PC-9 (cell line): Measurements from ENCODE around the gene SLC1A2. TPM values are rescaled to one million over a fixed set of nuclear protein-coding genes. Genes with fewer than 3 reads are reported as not detected.

ENCODE experiments used
- BruUV-seq: library from RNA; stranded (reverse); fragments of 400-500 nt; replicated peaks from 2 replicates; lab custom pipeline; 2021; lab: Mats Ljungman, UMichigan
- CTCF ChIA-PET: fragments of 300-600 bp; sonication (Branson Sonifier 250); formaldehyde crosslinking; loops from one replicate; lab custom pipeline; 2022; ENCODE audit warnings: antibody characterized with exemption; lab: Charles Lee
- POLR2A ChIA-PET: fragments of 300-600 bp; sonication (Branson Sonifier 250); formaldehyde crosslinking; loops from one replicate; lab custom pipeline; 2022; ENCODE audit warnings: antibody characterized with exemption; ENCODE audit not compliant: unreplicated experiment; lab: Charles Lee
- DNase-seq, 2 experiments: peaks; one replicate each; pipeline versions ENCODE4 v3.0.0 to v3.0.0-alpha.2; 2015 to 2022; ENCODE audit warnings: mixed read lengths in 1 of 2
- H2AFZ ChIP-seq: fragments of 200-600 bp; sonication (generic); 2 replicates; pipeline ENCODE4 v1.8.1; 2017; ENCODE audit warnings: antibody characterized with exemption
- H3F3A ChIP-seq: fragments of 200-600 bp; sonication (generic); 2 replicates; pipeline ENCODE4 v1.8.1; 2017; ENCODE audit warnings: antibody characterized with exemption, mild to moderate bottlenecking, low read depth; ENCODE audit not compliant: insufficient read depth
- H3K27ac ChIP-seq: fragments of 200-600 bp; sonication (generic); 2 replicates; pipeline ENCODE4 v1.6.1; 2016; ENCODE audit warnings: mixed run types
- H3K27me3 ChIP-seq: fragments of 200-600 bp; sonication (generic); 2 replicates; pipeline ENCODE4 v1.6.1; 2016; ENCODE audit warnings: low read depth, mixed run types; ENCODE audit not compliant: insufficient read depth
- H3K36me3 ChIP-seq: fragments of 200-600 bp; sonication (generic); 2 replicates; pipeline ENCODE4 v1.6.1; 2016; ENCODE audit warnings: low read depth, mixed run types
- H3K4me1 ChIP-seq: fragments of 200-600 bp; sonication (generic); replicated peaks from 2 replicates; pipeline ENCODE4 v1.6.1; 2016; ENCODE audit warnings: mixed run types; ENCODE audit not compliant: insufficient read depth
- H3K4me2 ChIP-seq: fragments of 200-600 bp; sonication (generic); 2 replicates; pipeline ENCODE4 v1.6.1; 2017; ENCODE audit warnings: mixed run types
- H3K4me3 ChIP-seq: fragments of 200-600 bp; sonication (generic); 2 replicates; pipeline ENCODE4 v1.6.1; 2016; ENCODE audit warnings: mixed run types
- H3K79me2 ChIP-seq: fragments of 200-600 bp; sonication (generic); 2 replicates; pipeline ENCODE4 v1.6.1; 2017; ENCODE audit warnings: low read depth, mixed run types
- H3K9me2 ChIP-seq: fragments of 200-600 bp; sonication (generic); 2 replicates; pipeline ENCODE4 v1.8.1; 2017; ENCODE audit warnings: mild to moderate bottlenecking; ENCODE audit not compliant: insufficient read depth
- H3K9me3 ChIP-seq: fragments of 200-600 bp; sonication (generic); 2 replicates; pipeline ENCODE4 v1.8.1; 2016; ENCODE audit warnings: low read depth; ENCODE audit not compliant: insufficient read depth
- H4K20me1 ChIP-seq: fragments of 200-600 bp; sonication (generic); 2 replicates; pipeline ENCODE4 v1.8.1; 2017; ENCODE audit not compliant: insufficient read depth
- CTCF ChIP-seq: fragments of 200-600 bp; sonication (generic); conservative IDR thresholded peaks from 2 replicates; pipeline ENCODE4 v1.6.1; 2017; ENCODE audit warnings: mixed run types, antibody characterized with exemption, mild to moderate bottlenecking, moderate library complexity
- EZH2 ChIP-seq: fragments of 200-600 bp; sonication (generic); IDR thresholded peaks from 2 replicates; pipeline ENCODE4 v1.8.0; 2017; ENCODE audit warnings: antibody characterized with exemption, low read depth
- intact Hi-C: fragments of 100-400 bp; cut with micrococcal nuclease; formaldehyde crosslinking; loops from one replicate; pipeline ENCODE4 v1.10.0; 2022; ENCODE audit not compliant: unreplicated experiment
- total RNA-seq: library from RNA; stranded (reverse); gene quantifications from 2 replicates; pipeline ENCODE4 v1.2.3, GENCODE V29; 2021

The SLC1A2 gene
- total RNA-seq, 1 experiment from 2014 or later, result 0.09 TPM

- Histone ChIP-seq H3K4me1 (peaks cover 49% of the 10 kb centered on the region), H3K36me3 (no peaks in the 10 kb centered on the region), H4K20me1 (no peaks in the 10 kb centered on the region), H3K4me2 (peak overlapping the region; percentile 71), H3K27me3 (no peaks in the 10 kb centered on the region), H3K27ac (peak overlapping the region; percentile 72), H3F3A (peaks cover 27% of the 10 kb centered on the region), H3K4me3 (peak overlapping the region; percentile 16; the same call in 1 of the 2 replicates), H3K9me2 (no peaks in the 10 kb centered on the region), H3K79me2 (no peaks in the 10 kb centered on the region), H3K9me3 (no peaks in the 10 kb centered on the region), H2AFZ (peak overlapping the region; percentile 34; the same call in 1 of the 2 replicates)
- CTCF ChIA-PET, result interaction anchor here (1.0 kb wide), 1 partner anchor 464 kb away, joined by 4 read pairs; no protein-coding TSS in a partner anchor
- no TSS peak for BruUV-seq
- POLR2A ChIA-PET, result interaction anchor here (0.8 kb wide), 1 partner anchor 155 kb away, joined by 5 read pairs; no protein-coding TSS in a partner anchor
- peak; percentile 43 to 94 for DNase-seq
- intact Hi-C loops, result loop anchor here (1.0 to 5.0 kb wide), 8 partner anchors 27 to 804 kb away; no protein-coding TSS in a partner anchor
- no peak for TF ChIP-seq EZH2
- TF ChIP-seq CTCF, result no peak
Observed at GRCh38 chr11:35390737-35391682, 28.3 kb downstream of the SLC1A2 start.

GRCh38 chr11:35389897-35390465, 29.4 kb downstream of the SLC1A2 start:
- DNase-seq, result peak; percentile 18 to 81
- no peaks in the 10 kb centered on the region for H3K9me3 ChIP-seq
- no peaks in the 10 kb centered on the region for H3K9me2 ChIP-seq
- TF ChIP-seq CTCF (no peak), EZH2 (no peak)
- POLR2A ChIA-PET, result interaction anchor here (0.7 kb wide), 2 partner anchors 26 to 159 kb away, joined by 7 to 8 read pairs; no protein-coding TSS in a partner anchor
- no peak overlapping the region for H2AFZ ChIP-seq
- peaks cover 27% of the 10 kb centered on the region for H3F3A ChIP-seq
- BruUV-seq, result no TSS peak
- peak overlapping the region; percentile 71 for H3K4me2 ChIP-seq
- H3K4me3 ChIP-seq, result no peak overlapping the region
- no peaks in the 10 kb centered on the region for H3K27me3 ChIP-seq
- CTCF ChIA-PET, result interaction anchor here (0.9 to 1.2 kb wide), 3 partner anchors 26 to 463 kb away, joined by 3 read pairs; no protein-coding TSS in a partner anchor
- no peaks in the 10 kb centered on the region for H3K79me2 ChIP-seq
- no peaks in the 10 kb centered on the region for H3K36me3 ChIP-seq
- intact Hi-C loops, result loop anchor here (2.0 to 5.0 kb wide), 7 partner anchors 95 to 803 kb away; no protein-coding TSS in a partner anchor
- peaks cover 49% of the 10 kb centered on the region for H3K4me1 ChIP-seq
- no peaks in the 10 kb centered on the region for H4K20me1 ChIP-seq
- H3K27ac ChIP-seq, result peak overlapping the region; percentile 72

- no peaks in the 10 kb centered on the region for H3K79me2 ChIP-seq
- peaks cover 27% of the 10 kb centered on the region for H3F3A ChIP-seq
- H3K27ac ChIP-seq, result no peak overlapping the region
- BruUV-seq, result no TSS peak
- TF ChIP-seq CTCF, result no peak
- TF ChIP-seq EZH2, result no peak
- DNase-seq, result no peak
- no peaks in the 10 kb centered on the region for H3K36me3 ChIP-seq
- intact Hi-C loops, result no loop called here
- H3K4me1 ChIP-seq, result peaks cover 49% of the 10 kb centered on the region
- ChIA-PET CTCF (interaction anchor here (1.1 to 1.2 kb wide), 2 partner anchors 62 to 462 kb away, joined by 3 read pairs; no protein-coding TSS in a partner anchor), POLR2A (no interaction called here)
- no peaks in the 10 kb centered on the region for H3K9me2 ChIP-seq
- H2AFZ ChIP-seq, result no peak overlapping the region
- H3K9me3 ChIP-seq, result no peaks in the 10 kb centered on the region
- H3K27me3 ChIP-seq, result no peaks in the 10 kb centered on the region
- peak overlapping the region; percentile 71; the same call in 1 of the 2 replicates for H3K4me2 ChIP-seq
- no peaks in the 10 kb centered on the region for H4K20me1 ChIP-seq
- no peak overlapping the region for H3K4me3 ChIP-seq
Observed at GRCh38 chr11:35389112-35389511, 30.2 kb downstream of the SLC1A2 start.
